ENCODE data around the gene MLH3. TPM values are rescaled to one million over a fixed set of nuclear protein-coding genes. Genes with fewer than 3 reads are reported as not detected.

MLH3 gene
- polyA plus RNA-seq, 1 experiment: 5.7 TPM

DNA sequence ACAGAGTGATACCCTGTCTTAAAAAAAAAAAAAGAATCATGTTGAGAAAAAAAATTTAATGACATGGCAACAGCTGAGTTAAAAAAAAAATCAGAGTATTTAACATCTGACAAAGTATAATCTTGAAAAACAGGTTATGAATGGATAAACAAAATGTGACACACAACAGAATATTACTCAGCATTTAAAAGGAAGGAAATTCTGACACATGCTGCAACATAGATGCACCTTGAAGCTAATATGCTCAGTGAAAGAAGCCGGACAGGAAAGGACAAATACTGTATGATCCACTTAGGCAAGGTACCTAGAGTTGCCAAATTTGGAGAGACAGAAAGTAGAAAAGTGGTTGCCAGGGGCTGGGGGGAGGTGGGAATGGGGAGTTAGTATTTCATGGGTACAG lies 67.9 kb downstream of the MLH3 start:
- no peak overlapping the region for H3K4me3 ChIP-seq (ENCODE audit: low read depth, low read length)
- no peak for DNase-seq (ENCODE audit: low read depth)
- POLR2A ChIA-PET: no interaction called here
- CTCF ChIA-PET: interaction anchor here (0.6 to 1.7 kb wide), 4 partner anchors 8 to 148 kb away, joined by 3 to 4 read pairs (median 3); no protein-coding TSS in a partner anchor
- TF ChIP-seq, protein P1, sequence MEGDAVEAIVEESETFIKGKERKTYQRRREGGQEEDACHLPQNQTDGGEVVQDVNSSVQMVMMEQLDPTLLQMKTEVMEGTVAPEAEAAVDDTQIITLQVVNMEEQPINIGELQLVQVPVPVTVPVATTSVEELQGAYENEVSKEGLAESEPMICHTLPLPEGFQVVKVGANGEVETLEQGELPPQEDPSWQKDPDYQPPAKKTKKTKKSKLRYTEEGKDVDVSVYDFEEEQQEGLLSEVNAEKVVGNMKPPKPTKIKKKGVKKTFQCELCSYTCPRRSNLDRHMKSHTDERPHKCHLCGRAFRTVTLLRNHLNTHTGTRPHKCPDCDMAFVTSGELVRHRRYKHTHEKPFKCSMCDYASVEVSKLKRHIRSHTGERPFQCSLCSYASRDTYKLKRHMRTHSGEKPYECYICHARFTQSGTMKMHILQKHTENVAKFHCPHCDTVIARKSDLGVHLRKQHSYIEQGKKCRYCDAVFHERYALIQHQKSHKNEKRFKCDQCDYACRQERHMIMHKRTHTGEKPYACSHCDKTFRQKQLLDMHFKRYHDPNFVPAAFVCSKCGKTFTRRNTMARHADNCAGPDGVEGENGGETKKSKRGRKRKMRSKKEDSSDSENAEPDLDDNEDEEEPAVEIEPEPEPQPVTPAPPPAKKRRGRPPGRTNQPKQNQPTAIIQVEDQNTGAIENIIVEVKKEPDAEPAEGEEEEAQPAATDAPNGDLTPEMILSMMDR (IDR thresholded peaks at IDR 0.05; ENCODE audit: insufficient read depth, low read depth, low read length): no peak
- no peaks in the 10 kb centered on the region for H3K27me3 ChIP-seq (ENCODE audit: control insufficient read depth, insufficient read depth, low read length)
- no peaks in the 10 kb centered on the region for H3K36me3 ChIP-seq (ENCODE audit: control insufficient read depth, insufficient read depth, low read length)

DNA sequence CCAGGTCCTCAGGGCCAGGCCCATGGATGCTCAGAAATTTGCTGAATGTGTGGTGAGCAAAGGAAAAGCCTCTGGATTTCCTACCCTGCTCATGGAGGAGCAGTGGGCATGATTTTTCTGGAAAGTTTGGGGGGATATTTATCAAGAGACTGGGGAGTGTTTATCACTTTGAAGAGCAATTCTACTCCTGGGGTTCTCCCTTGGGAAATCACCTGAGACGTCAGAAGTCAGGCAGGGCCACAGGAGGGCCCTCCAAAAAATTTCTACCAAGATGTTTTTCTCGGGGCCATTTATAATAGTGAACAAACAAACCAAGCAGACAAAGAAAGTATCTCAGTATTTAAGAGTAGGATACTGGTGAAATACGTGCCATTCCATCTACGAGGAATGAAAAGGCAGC lies 68.6 kb downstream of the MLH3 start:
- TF ChIP-seq, protein P1 (IDR thresholded peaks at IDR 0.05; ENCODE audit: insufficient read depth, low read depth, low read length): no peak
- Histone ChIP-seq H3K4me3 (ENCODE audit: low read depth, low read length) (no peak overlapping the region), H3K36me3 (ENCODE audit: control insufficient read depth, insufficient read depth, low read length) (no peaks in the 10 kb centered on the region), H3K27me3 (ENCODE audit: control insufficient read depth, insufficient read depth, low read length) (no peaks in the 10 kb centered on the region)
- DNase-seq (ENCODE audit: low read depth): no peak
- ChIA-PET CTCF (interaction anchor here (1.7 kb wide), 1 partner anchor 106 kb away, joined by 3 read pairs; no protein-coding TSS in a partner anchor), POLR2A (no interaction called here)

DNA sequence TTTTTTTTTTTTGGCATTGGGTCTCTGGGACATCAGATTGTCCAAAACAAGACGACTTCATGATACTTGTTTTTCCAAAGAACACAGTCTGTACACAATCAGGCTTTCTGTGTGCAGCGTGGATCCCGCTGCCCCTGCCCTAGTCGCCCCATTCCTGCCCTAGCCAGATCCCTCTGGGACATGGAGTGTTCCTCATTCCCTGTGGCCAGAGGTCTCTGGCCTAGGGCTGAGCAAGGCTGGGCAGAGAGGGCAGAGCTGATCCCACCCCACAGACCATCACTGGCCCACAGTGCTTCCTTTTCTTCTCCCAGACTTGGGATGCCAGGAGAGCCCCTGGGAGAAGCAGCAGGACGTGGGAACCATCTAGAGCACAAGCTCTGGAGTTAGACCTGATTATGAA lies 69.4 kb downstream of the MLH3 start:
- no peak for DNase-seq (ENCODE audit: low read depth)
- TF ChIP-seq, protein P1 (IDR thresholded peaks at IDR 0.05; ENCODE audit: insufficient read depth, low read depth, low read length): no peak
- H3K27me3 ChIP-seq (ENCODE audit: control insufficient read depth, insufficient read depth, low read length): no peaks in the 10 kb centered on the region
- no peaks in the 10 kb centered on the region for H3K36me3 ChIP-seq (ENCODE audit: control insufficient read depth, insufficient read depth, low read length)
- ChIA-PET CTCF (interaction anchor here (0.6 kb wide), 1 partner anchor 104 kb away, joined by 3 read pairs; no protein-coding TSS in a partner anchor), POLR2A (no interaction called here)
- no peak overlapping the region for H3K4me3 ChIP-seq (ENCODE audit: low read depth, low read length)

DNA sequence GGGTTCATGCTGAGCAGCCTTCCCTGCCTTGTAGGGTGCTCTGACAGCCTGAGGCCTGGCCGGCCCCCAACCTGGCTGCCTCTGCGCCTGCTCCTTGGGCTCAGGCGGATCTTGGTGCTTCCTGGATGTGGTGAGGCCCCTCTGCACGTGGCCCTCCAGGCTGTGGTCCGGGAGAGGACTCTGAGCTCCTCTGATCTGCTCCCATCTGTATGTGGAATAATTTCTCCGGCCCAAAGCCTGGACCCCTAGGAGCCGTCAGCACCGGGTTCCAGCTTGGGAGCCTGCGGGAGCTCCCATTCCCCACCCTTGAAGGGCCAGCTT lies 69.8 kb downstream of the MLH3 start:
- no peak overlapping the region for H3K4me3 ChIP-seq (ENCODE audit: low read depth, low read length)
- TF ChIP-seq, protein P1 (IDR thresholded peaks at IDR 0.05; ENCODE audit: insufficient read depth, low read depth, low read length): no peak
- DNase-seq (ENCODE audit: low read depth): no peak
- POLR2A ChIA-PET: no interaction called here
- H3K36me3 ChIP-seq (ENCODE audit: control insufficient read depth, insufficient read depth, low read length): no peaks in the 10 kb centered on the region
- no peaks in the 10 kb centered on the region for H3K27me3 ChIP-seq (ENCODE audit: control insufficient read depth, insufficient read depth, low read length)
- CTCF ChIA-PET: no interaction called here

DNA sequence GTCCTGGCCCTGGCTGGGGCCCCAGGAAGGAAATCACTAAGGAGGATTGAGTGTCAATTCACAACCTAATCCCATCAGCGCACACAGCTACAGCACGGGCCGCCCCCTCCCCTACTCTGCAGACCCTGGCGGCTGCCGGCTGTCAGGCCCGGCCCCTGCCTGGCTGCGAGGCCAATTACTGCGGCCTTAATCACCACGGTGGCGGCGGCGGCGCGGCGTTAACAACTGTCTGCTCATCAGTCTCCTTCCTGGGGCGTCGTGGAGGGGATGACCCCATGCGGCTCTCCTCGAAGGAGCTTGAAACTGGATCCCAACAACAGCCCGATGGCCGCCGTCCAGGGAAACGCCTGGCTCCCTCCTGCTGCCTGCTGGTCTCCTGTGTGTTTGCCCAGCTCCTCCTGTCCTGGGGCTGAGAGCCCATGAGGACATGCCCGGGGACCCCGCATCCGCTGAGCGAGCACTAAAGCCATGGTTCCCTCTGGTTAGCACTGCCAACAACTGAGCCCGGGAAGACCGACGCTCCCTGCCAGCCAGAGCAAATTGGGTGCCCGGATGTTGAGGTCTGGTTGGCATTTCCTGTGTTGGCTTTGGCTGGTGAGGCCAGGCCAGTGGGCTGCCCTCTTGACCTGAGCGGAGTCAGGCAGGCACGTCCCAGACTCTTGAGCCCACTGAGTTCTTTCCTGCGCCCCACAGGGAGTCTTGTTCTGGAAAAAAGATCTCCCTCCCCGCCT lies 70.4 kb downstream of the MLH3 start:
- Histone ChIP-seq H3K4me3 (ENCODE audit: low read depth, low read length) (no peak overlapping the region), H3K27me3 (ENCODE audit: control insufficient read depth, insufficient read depth, low read length) (no peaks in the 10 kb centered on the region), H3K36me3 (ENCODE audit: control insufficient read depth, insufficient read depth, low read length) (no peaks in the 10 kb centered on the region)
- CTCF ChIA-PET: interaction anchor here (0.6 to 2.9 kb wide), 3 partner anchors 12 to 250 kb away, joined by 4 to 8 read pairs (median 5); no protein-coding TSS in a partner anchor
- POLR2A ChIA-PET: no interaction called here
- TF ChIP-seq, protein P1 (IDR thresholded peaks at IDR 0.05; ENCODE audit: insufficient read depth, low read depth, low read length): no peak
- DNase-seq (ENCODE audit: low read depth): no peak

All from BJ (cell line).